Endothelial cell (in vitro differentiated cells): Measurements from ENCODE around the gene NEDD9. TPM values are rescaled to one million over a fixed set of nuclear protein-coding genes. Genes with fewer than 3 reads are reported as not detected.

Experiments used
- DNase-seq: peaks from one replicate; pipeline ENCODE4 v3.0.0; 2021; ENCODE audit warnings: low spot score
- H3K27ac Mint-ChIP-seq: one replicate; pipeline ENCODE4 v1.8.0; 2021; ENCODE audit warnings: mixed read lengths, inconsistent platforms; ENCODE audit not compliant: unreplicated experiment
- H3K27me3 Mint-ChIP-seq: one replicate; pipeline ENCODE4 v1.8.0; 2021; ENCODE audit warnings: mild to moderate bottlenecking, moderate library complexity, mixed read lengths, inconsistent platforms; ENCODE audit not compliant: unreplicated experiment
- H3K36me3 Mint-ChIP-seq: one replicate; pipeline ENCODE4 v1.8.0; 2021; ENCODE audit warnings: mild to moderate bottlenecking, low read depth, mixed read lengths, inconsistent platforms; ENCODE audit not compliant: unreplicated experiment
- H3K4me1 Mint-ChIP-seq: one replicate; pipeline ENCODE4 v1.8.0; 2021; ENCODE audit warnings: mild to moderate bottlenecking, mixed read lengths, inconsistent platforms; ENCODE audit not compliant: unreplicated experiment
- H3K4me3 Mint-ChIP-seq: one replicate; pipeline ENCODE4 v1.8.0; 2021; ENCODE audit warnings: mild to moderate bottlenecking, mixed read lengths, inconsistent platforms; ENCODE audit not compliant: unreplicated experiment
- H3K9me3 Mint-ChIP-seq: one replicate; pipeline ENCODE4 v1.8.0; 2021; ENCODE audit warnings: mixed read lengths, inconsistent platforms; ENCODE audit not compliant: unreplicated experiment
- CTCF ChIP-seq: fragments of 200-600 bp; sonication (generic); IDR thresholded peaks from one replicate; pipeline ENCODE4 v1.5.0; 2021; ENCODE audit warnings: antibody characterized with exemption; ENCODE audit not compliant: unreplicated experiment
- total RNA-seq: library from RNA; stranded (reverse); fragmentation: NEBNext Ultra II Directional; extraction: Animal tissue kit (Norgen Biotek cat#: 25700); gene quantifications from one replicate; pipeline ENCODE4 v1.2.1, GENCODE V29; 2021; ENCODE audit not compliant: unreplicated experiment

Gene NEDD9
- total RNA-seq, 1 donor from 2014 or later, result 3.2 TPM

GRCh38 chr6:11142296-11143027 is 90.0 kb downstream of the NEDD9 start:
- DNase-seq, result no peak
- Mint-ChIP-seq H3K27me3 (no peaks in the 10 kb centered on the region), H3K36me3 (no peaks in the 10 kb centered on the region), H3K9me3 (no peaks in the 10 kb centered on the region), H3K4me1 (peaks cover 7% of the 10 kb centered on the region), H3K4me3 (no peak overlapping the region), H3K27ac (no peak overlapping the region)
- no peak for TF ChIP-seq CTCF

GRCh38 chr6:11141295-11141694 is 91.2 kb downstream of the NEDD9 start:
- TF ChIP-seq CTCF, result no peak
- H3K27me3 Mint-ChIP-seq, result no peaks in the 10 kb centered on the region
- no peaks in the 10 kb centered on the region for H3K9me3 Mint-ChIP-seq
- no peak overlapping the region for H3K4me3 Mint-ChIP-seq
- H3K4me1 Mint-ChIP-seq, result peaks cover 7% of the 10 kb centered on the region
- no peak overlapping the region for H3K27ac Mint-ChIP-seq
- DNase-seq, result no peak
- no peaks in the 10 kb centered on the region for H3K36me3 Mint-ChIP-seq

- Mint-ChIP-seq H3K27me3 (no peaks in the 10 kb centered on the region), H3K4me1 (peaks cover 7% of the 10 kb centered on the region), H3K4me3 (no peak overlapping the region), H3K36me3 (no peaks in the 10 kb centered on the region), H3K27ac (no peak overlapping the region), H3K9me3 (no peaks in the 10 kb centered on the region)
- no peak for TF ChIP-seq CTCF
- no peak for DNase-seq
Measured at GRCh38 chr6:11140056-11140455, 92.4 kb downstream of the NEDD9 start.

GRCh38 chr6:11139051-11139960 is 93.2 kb downstream of the NEDD9 start:
- Mint-ChIP-seq H3K27me3 (no peaks in the 10 kb centered on the region), H3K36me3 (no peaks in the 10 kb centered on the region), H3K27ac (no peak overlapping the region), H3K4me3 (no peak overlapping the region), H3K4me1 (peaks cover 7% of the 10 kb centered on the region), H3K9me3 (no peaks in the 10 kb centered on the region)
- DNase-seq, result no peak
- TF ChIP-seq CTCF, result no peak

GRCh38 chr6:11136809-11137208 is 95.7 kb downstream of the NEDD9 start:
- H3K4me1 Mint-ChIP-seq, result peaks cover 7% of the 10 kb centered on the region
- no peak overlapping the region for H3K4me3 Mint-ChIP-seq
- H3K9me3 Mint-ChIP-seq, result no peaks in the 10 kb centered on the region
- TF ChIP-seq CTCF, result no peak
- H3K27ac Mint-ChIP-seq, result no peak overlapping the region
- no peak for DNase-seq
- no peaks in the 10 kb centered on the region for H3K36me3 Mint-ChIP-seq
- H3K27me3 Mint-ChIP-seq, result no peaks in the 10 kb centered on the region
